Measurements from ENCODE around the gene NEGR1.

DNA sequence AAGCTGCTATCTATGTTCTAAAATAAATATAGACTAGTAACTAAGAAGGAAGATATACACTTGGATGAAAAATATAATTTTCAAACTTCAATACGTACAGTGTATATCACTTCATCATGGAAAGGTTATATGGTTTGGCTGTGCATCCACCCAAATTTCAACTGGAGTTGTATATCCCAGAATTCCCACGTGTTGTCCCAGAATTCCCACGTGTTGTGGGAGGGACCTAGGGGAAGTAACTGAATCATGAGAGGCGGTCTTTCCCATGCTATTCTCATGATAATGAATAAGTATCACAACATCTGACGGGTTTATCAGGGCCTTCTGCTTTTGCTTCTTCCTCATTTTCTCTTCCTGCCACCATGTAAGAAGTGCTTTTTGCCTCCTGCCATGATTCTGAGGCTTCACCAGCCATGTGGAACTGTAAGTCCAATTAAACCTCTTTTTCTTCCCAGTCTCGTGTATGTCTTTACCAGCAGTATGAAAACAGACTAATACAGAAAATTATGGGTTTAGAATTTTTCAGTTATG, 10.7 kb downstream of the NEGR1 start:
- TF ChIP-seq POLR2A (IDR thresholded peaks at IDR 0.05) (no peak), CTCF (IDR thresholded peaks at IDR 0.05) (no peak)

Measured in ovary (tissue), 3 donors.